GM12864 (cell line): ENCODE results near the gene CACNB2.

Source experiments
- DNase-seq: peaks from one replicate; pipeline ENCODE4 v3.0.0-alpha.2; 2011; ENCODE audit warnings: low read depth
- H3K4me3 ChIP-seq: 2 replicates; pipeline ENCODE4 v1.5.1; 2011; ENCODE audit warnings: mild to moderate bottlenecking, low read depth, low read length, control low read depth
- CTCF ChIP-seq: IDR thresholded peaks from 2 replicates; pipeline ENCODE4 v1.5.1; 2011; ENCODE audit warnings: low read depth, mild to moderate bottlenecking, moderate library complexity, low read length, control low read depth, inconsistent platforms; ENCODE audit errors: missing control alignments

The CACNB2 gene

DNA sequence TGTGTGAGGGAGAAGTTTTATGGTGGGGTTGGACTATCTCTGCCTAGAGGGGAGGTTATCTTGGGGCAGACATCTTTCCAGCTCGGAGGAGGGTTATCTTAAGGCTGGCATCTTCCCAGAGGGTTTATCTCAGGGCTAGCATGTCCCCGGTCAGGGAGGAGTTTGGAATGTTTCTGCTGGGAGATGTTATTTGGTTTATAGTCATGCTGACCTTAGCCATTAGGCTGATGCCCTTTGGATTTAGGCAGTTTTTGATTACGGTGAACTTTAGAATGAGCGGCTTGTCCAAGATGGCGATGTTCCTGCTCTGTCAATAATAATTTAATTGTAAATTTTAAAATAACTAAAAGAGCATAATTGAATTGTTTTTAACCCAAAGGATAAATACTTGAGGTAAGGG, 236.4 kb downstream of the CACNB2 start:
- no peak for DNase-seq
- H3K4me3 ChIP-seq: no peak overlapping the region
- no peak for TF ChIP-seq CTCF

DNA sequence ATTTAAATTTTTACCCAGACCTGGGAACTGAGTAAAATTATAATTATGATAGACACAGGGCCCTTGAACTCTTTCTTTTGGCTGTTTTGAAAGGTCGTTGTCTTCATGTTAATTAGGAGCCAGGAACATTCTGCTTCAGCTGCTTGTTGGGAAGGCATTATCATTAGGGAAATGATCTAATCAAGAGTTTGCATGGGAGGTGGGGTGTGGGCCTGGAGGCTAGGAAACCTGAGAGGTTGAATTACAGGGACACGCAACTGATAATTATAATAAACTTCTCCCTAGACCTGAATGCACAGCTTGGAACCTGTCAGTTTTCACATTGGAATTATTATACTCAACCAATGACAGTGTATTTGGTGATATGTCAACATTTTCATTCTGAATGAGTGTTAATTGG, 237.7 kb downstream of the CACNB2 start:
- TF ChIP-seq CTCF: no peak
- H3K4me3 ChIP-seq: no peak overlapping the region
- DNase-seq: no peak

DNA sequence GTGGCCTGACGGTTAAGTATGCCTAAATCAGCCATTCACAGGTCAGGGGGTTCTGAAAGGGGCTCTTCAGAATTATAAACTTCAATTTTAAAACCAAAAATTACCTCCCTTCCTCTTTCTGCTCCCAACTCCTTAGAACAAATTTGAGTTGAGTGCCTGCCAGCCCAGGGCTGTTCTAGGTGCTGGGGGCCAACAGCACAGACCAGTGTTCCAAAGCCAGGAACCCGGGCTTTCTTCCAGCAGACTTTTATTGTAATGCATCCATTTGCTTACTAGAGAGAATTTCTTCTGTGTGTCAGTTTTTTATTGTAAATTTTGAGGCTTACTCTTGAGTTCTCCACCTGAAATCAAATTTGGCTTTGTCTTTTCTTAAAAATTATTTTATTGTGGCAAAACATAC, 238.5 kb downstream of the CACNB2 start:
- no peak for DNase-seq
- TF ChIP-seq CTCF: no peak
- H3K4me3 ChIP-seq: no peak overlapping the region

- no peak for DNase-seq
- TF ChIP-seq CTCF: no peak
- H3K4me3 ChIP-seq: no peak overlapping the region
These were observed 241.5 kb downstream of the CACNB2 start for GRCh38 chr10:18381679-18382078.

DNA sequence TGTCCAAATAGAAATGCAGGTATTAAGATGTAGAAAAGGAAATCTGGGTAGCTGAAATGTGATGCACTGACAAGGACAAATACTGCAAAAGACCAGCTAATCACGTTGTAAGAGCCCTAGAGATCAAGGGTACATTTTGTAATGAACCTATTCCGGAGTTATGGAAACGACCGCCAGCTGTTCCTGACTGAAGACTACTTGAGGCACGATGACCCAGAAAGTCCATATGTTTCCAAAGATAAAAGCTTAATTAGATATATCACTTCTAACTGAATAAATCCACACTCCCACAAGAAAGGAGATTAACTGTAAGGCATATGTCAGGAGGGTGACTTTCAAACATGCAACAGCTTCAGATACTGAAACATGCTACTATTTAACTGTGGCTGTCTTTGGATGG, 257.7 kb downstream of the CACNB2 start:
- TF ChIP-seq CTCF: no peak

DNA sequence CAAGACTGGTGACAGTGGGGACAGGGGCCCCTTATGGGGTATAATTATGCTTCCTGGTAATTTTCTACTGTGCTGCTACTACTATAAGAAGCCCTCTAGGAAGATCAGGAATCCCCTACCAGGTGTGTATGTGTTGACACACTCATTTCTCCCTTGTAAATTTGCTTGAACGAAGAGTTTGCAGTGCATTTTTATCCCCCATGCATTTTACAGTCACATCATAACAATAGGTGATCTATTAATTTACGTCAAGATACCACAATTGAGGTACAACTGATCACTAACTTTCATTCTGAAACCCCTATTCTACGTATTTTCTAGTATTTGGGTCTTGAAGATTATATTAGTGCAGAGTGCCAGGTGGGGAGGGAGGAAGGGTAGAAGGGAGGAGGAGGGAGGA, 258.9 kb downstream of the CACNB2 start:
- H3K4me3 ChIP-seq: no peak overlapping the region
- DNase-seq: no peak
- TF ChIP-seq CTCF: no peak

More for the DNA sequence above, 257.7 kb downstream of the CACNB2 start:
- no peak overlapping the region for H3K4me3 ChIP-seq
- no peak for DNase-seq

GRCh38 chr10:18400201-18400905, 260.1 kb downstream of the CACNB2 start:
- no peak overlapping the region for H3K4me3 ChIP-seq

More at GRCh38 chr10:18400201-18400905, 260.1 kb downstream of the CACNB2 start:
- no peak for DNase-seq
- TF ChIP-seq CTCF: no peak
